ENCODE results near the gene PPP2R2D. TPM values are rescaled to one million over a fixed set of nuclear protein-coding genes. Genes with fewer than 3 reads are reported as not detected.
A peak's percentile ranks its signal among the peaks of the same experiment; 100 is the strongest.

PPP2R2D gene
- total and polyA plus RNA-seq, 7 donors, result 18.4 to 44.0 (median 23.8) TPM

DNA sequence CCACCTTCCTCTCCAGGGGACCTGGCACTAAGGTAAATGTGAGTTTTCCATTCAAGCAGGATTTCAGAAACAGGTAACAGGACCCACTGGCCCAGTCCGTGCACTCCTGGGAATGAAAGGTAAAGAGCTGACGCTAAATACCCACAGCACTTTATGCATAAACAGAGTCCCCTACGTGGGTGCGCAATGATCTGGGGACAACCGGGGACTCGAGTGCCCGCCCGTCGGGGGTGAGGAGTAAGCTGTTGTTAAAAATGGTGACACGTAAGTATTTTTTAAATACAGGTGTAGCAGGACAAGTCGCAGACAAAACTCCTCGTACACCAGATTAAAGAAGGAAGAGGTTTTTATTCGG is 47.2 kb upstream of the PPP2R2D start:
- H3K9me3 ChIP-seq, result no peaks in the 10 kb centered on the region
- no peak overlapping the region for H3K27ac ChIP-seq
- no peak for DNase-seq
- H3K36me3 ChIP-seq, result no peaks in the 10 kb centered on the region
- H3K4me1 ChIP-seq, result no peaks in the 10 kb centered on the region
- H3K27me3 ChIP-seq, result peaks cover 0 to 22% (median 0%) of the 10 kb centered on the region in 3 donors
- TF ChIP-seq EP300 (IDR thresholded peaks at IDR 0.05) (no peak), POLR2A (IDR thresholded peaks at IDR 0.05) (no peak), CTCF (IDR thresholded peaks at IDR 0.05) (no peak), POLR2AphosphoS5 (IDR thresholded peaks at IDR 0.05) (no peak)
- WGBS, 2 donors, result 93% methylated on average over 13 of the region's 13 CpGs
- intact Hi-C loops (cut with DNase I), result no loop called here
- no peak overlapping the region for H3K4me3 ChIP-seq

- H3K4me1 ChIP-seq, result no peaks in the 10 kb centered on the region
- WGBS, 2 donors, result 72 to 86% methylated on average over 22 of the region's 22 CpGs
These were observed 46.1 kb upstream of the PPP2R2D start for GRCh38 chr10:131854579-131855335.

DNA sequence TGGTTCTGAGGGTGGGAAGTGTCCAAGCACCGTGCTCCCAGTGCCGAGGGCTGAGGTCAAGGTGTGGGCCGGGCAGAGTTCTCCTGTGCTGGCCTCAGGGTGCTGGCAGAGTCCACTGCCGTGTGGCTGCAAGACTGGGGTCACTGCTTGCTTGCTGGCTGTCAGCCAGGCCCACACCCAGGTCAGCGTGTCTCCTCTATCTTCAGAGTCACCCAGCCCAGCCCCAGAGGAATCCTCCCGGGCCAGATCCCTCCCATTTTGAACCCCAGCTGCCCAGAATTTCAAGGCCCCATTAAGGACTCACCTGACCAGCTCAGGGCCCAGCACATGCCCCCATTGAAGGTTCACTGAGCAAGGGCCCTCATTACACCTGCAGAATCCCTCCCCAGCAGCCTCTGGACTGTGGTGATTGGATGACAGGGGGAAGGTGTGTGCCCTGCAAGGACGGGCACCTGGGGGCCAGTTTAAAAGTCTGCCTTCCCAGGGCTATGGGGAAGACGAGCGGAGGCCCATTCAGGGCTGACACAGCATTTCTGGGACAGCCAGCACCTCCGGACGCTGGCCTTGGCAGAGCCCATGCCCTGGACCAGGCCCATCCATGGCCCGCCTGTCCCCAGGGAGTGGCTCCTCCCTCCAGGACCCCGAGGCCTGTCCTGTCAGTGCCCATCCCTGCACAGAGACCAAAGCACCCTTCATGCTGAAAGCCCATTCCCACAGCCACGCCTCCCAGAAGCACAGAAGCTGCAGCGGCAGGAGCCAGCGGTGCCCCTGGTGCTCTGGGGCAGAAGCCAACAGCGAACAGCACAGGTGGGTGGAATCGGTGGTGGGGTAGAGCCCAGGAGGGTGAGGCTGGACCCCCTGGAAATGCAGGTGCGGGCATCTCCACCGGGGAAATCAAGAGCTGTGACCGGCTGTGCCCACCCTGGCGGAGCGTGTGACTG is 45.1 kb upstream of the PPP2R2D start:
- H3K4me3 ChIP-seq, result no peak overlapping the region
- 70 to 83% methylated on average over 23 of the region's 23 CpGs for WGBS, 2 donors
- TF ChIP-seq CTCF (IDR thresholded peaks at IDR 0.05) (no peak), EP300 (IDR thresholded peaks at IDR 0.05) (no peak), POLR2AphosphoS5 (IDR thresholded peaks at IDR 0.05) (no peak), POLR2A (IDR thresholded peaks at IDR 0.05) (no peak)
- H3K4me1 ChIP-seq, result no peaks in the 10 kb centered on the region
- intact Hi-C loops (cut with DNase I), result no loop called here
- no peaks in the 10 kb centered on the region for H3K9me3 ChIP-seq
- no peak overlapping the region for H3K27ac ChIP-seq
- peaks cover 0 to 29% (median 0%) of the 10 kb centered on the region in 3 donors for H3K27me3 ChIP-seq
- H3K36me3 ChIP-seq, result no peaks in the 10 kb centered on the region
- peak; percentile 48 for DNase-seq

More at GRCh38 chr10:131854579-131855335, 46.1 kb upstream of the PPP2R2D start:
- H3K27me3 ChIP-seq, result peaks cover 0 to 22% (median 0%) of the 10 kb centered on the region in 3 donors
- H3K36me3 ChIP-seq, result no peaks in the 10 kb centered on the region
- H3K4me3 ChIP-seq, result no peak overlapping the region
- DNase-seq, result peak; percentile 41
- intact Hi-C loops (cut with DNase I), result no loop called here
- no peaks in the 10 kb centered on the region for H3K9me3 ChIP-seq
- H3K27ac ChIP-seq, result no peak overlapping the region
- TF ChIP-seq POLR2AphosphoS5 (IDR thresholded peaks at IDR 0.05) (no peak), POLR2A (IDR thresholded peaks at IDR 0.05) (no peak), EP300 (IDR thresholded peaks at IDR 0.05) (no peak), CTCF (IDR thresholded peaks at IDR 0.05) (no peak)

- DNase-seq, result peak; percentile 36
- WGBS, 2 donors, result 58 to 85% methylated on average over 18 of the region's 18 CpGs
- TF ChIP-seq POLR2A (IDR thresholded peaks at IDR 0.05), result no peak
- TF ChIP-seq POLR2AphosphoS5 (IDR thresholded peaks at IDR 0.05), result no peak
- TF ChIP-seq EP300 (IDR thresholded peaks at IDR 0.05), result no peak
- TF ChIP-seq CTCF (IDR thresholded peaks at IDR 0.05), result no peak
These were observed 44.2 kb upstream of the PPP2R2D start for GRCh38 chr10:131856441-131857094.

More at GRCh38 chr10:131856441-131857094, 44.2 kb upstream of the PPP2R2D start:
- Histone ChIP-seq H3K4me1 (no peaks in the 10 kb centered on the region), H3K36me3 (no peaks in the 10 kb centered on the region), H3K27ac (no peak overlapping the region), H3K27me3 (peaks cover 0 to 32% (median 0%) of the 10 kb centered on the region in 3 donors), H3K9me3 (no peaks in the 10 kb centered on the region), H3K4me3 (no peak overlapping the region)
- intact Hi-C loops (cut with DNase I), result no loop called here
